Erythroblast (primary cell): ENCODE measurements around the gene PEMT.

Experiments used
- GATA1 ChIP-seq: IDR thresholded peaks from 2 replicates; pipeline ENCODE4 v1.6.1; 2011; ENCODE audit warnings: low read depth, mild to moderate bottlenecking, control low read depth, low read length, moderate library complexity
- POLR2A ChIP-seq: IDR thresholded peaks from 2 replicates; pipeline ENCODE4 v1.6.1; 2011; ENCODE audit warnings: mild to moderate bottlenecking, low read length

DNA sequence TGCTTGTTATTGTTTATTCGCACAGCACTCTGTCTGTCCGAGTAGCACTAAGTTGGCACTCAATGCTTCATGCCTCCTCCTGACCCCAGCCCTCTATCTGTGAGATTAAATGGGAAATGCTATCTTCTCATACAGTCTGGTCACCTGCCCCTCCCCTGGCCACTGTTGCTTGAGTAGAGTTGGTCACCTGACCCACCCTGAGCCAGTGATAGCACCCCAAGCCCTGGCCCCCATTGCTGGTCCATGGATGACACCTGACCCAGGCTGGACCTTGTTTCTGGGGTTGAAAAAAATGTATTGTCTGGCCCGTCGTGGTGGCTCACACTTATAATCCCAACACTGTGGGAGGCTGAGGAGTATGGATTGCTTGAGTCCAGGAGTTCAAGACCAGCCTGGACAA is 8.5 kb upstream of the PEMT start:
- TF ChIP-seq POLR2A, result no peak
- no peak for TF ChIP-seq GATA1
